ENCODE measurements around the gene ADGRG3. TPM values are rescaled to one million over a fixed set of nuclear protein-coding genes. Genes with fewer than 3 reads are reported as not detected.

The ADGRG3 gene
- total RNA-seq, 5 donors from 2014 or later (not counting 1 experiment from before 2014, with no cell fraction given) = 0.16 to 1.8 (median 0.40) TPM; not detected in 1

DNA sequence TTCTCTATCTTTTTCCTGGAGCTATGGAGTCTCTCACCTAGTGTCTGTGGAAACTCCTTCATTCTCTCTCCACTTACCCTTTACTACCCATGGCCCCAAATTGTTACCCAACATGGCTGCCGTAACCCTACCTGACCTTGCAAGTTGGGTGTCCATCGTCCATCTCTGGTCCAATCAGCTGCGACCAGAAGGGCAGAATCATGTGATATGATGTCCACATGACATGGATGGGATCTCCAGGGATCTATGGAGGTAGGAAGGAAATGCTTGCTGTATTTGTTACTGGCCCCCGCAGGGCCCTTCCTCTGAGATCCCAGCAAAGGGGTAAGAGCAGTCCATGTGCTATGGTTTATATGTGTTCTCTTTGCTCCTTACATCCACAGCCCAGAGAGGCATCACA, 18.5 kb downstream of the ADGRG3 start:
- 67% methylated on average over 3 of the region's 4 CpGs for WGBS (ENCODE audit: insufficient coverage)
- no peak overlapping the region for H3K4me3 Mint-ChIP-seq
- H3K27me3 ChIP-seq (replicated peaks in 1 of 2; ENCODE audit: control insufficient read depth in 2 of 2, extremely low read depth in 1 of 2, insufficient read depth in 2 of 2, low read length in 1 of 2) = peaks cover 0 to 19% of the 10 kb centered on the region in 2 experiments
- H3K27ac Mint-ChIP-seq = no peak overlapping the region
- H3K4me1 Mint-ChIP-seq = peaks cover 16 to 29% (median 18%) of the 10 kb centered on the region in 3 donors
- H3K4me3 ChIP-seq (ENCODE audit: control insufficient read depth in 1 of 2, extremely low read depth in 1 of 2, low read length in 1 of 2) = no peak overlapping the region
- no peak overlapping the region for H3K27ac ChIP-seq (ENCODE audit: low read length)
- no peaks in the 10 kb centered on the region for H3K9me3 ChIP-seq
- DNase-seq = no peak
- no peaks in the 10 kb centered on the region for H3K36me3 ChIP-seq (ENCODE audit: control insufficient read depth in 2 of 2, extremely low read depth in 1 of 2, insufficient read depth in 1 of 2, low read length in 1 of 2)
- CTCF ChIA-PET = interaction anchor here in 1 of 2 donors (0.7 kb wide), 2 partner anchors 141 to 724 kb away, joined by 3 read pairs; no protein-coding TSS in a partner anchor
- POLR2A ChIA-PET = no interaction called here
- no peaks in the 10 kb centered on the region for H3K36me3 Mint-ChIP-seq
- no peaks in the 10 kb centered on the region for H3K9me3 Mint-ChIP-seq
- H3K4me1 ChIP-seq (ENCODE audit: control insufficient read depth in 1 of 2, extremely low read depth in 1 of 2, insufficient read depth in 2 of 2, low read length in 2 of 2) = peaks cover 9 to 26% of the 10 kb centered on the region in 2 experiments
- H3K27me3 Mint-ChIP-seq = no peaks in the 10 kb centered on the region
- ATAC-seq (replicated peaks in 1 of 4) = no peak

DNA sequence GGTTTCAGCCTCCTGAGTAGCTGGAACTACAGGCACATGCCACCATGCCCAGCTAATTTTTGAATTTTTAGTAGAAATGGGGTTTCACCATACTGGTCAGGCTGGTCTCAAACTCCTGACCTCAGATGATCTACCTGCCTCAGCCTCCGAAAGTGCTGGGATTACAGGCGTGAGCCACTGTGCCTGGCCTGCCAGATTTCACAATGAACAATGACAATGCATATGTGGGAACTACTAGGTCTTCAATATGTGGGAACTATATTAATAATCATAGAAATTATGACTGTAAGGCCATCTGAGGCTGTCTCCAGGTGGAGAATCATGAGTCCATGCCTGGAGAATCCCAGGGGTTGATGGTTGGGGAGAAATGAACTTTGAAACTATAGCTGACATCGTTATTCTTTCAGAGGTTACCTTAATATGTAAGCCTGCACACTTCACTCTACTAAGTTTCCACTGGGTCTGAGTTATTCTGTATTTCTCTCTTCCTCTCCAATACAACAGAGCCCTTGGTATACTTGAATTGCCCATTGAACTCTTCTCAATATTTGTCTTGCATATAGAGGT, 19.3 kb downstream of the ADGRG3 start:
- no peaks in the 10 kb centered on the region for H3K36me3 Mint-ChIP-seq
- no peak overlapping the region for H3K4me3 Mint-ChIP-seq
- Histone ChIP-seq H3K4me3 (ENCODE audit: control insufficient read depth in 1 of 2, extremely low read depth in 1 of 2, low read length in 1 of 2) (no peak overlapping the region), H3K36me3 (ENCODE audit: control insufficient read depth in 2 of 2, extremely low read depth in 1 of 2, insufficient read depth in 1 of 2, low read length in 1 of 2) (no peaks in the 10 kb centered on the region), H3K9me3 (no peaks in the 10 kb centered on the region), H3K27ac (ENCODE audit: low read length) (no peak overlapping the region), H3K27me3 (replicated peaks in 1 of 2; ENCODE audit: control insufficient read depth in 2 of 2, extremely low read depth in 1 of 2, insufficient read depth in 2 of 2, low read length in 1 of 2) (peaks cover 0 to 20% of the 10 kb centered on the region in 2 experiments), H3K4me1 (ENCODE audit: control insufficient read depth in 1 of 2, extremely low read depth in 1 of 2, insufficient read depth in 2 of 2, low read length in 2 of 2) (peaks cover 9 to 26% of the 10 kb centered on the region in 2 experiments)
- H3K4me1 Mint-ChIP-seq = peaks cover 16 to 29% (median 18%) of the 10 kb centered on the region in 3 donors
- no peak for ATAC-seq (replicated peaks in 1 of 4)
- ChIA-PET POLR2A (no interaction called here), CTCF (interaction anchor here (0.5 to 0.7 kb wide), 2 partner anchors 139 to 724 kb away, joined by 3 read pairs; no protein-coding TSS in a partner anchor)
- H3K27ac Mint-ChIP-seq = peak overlapping the region in 1 of 2 donors; percentile 62
- no peak for DNase-seq
- H3K9me3 Mint-ChIP-seq = no peaks in the 10 kb centered on the region
- 100% methylated on average over 1 of the region's 3 CpGs for WGBS (ENCODE audit: insufficient coverage)
- H3K27me3 Mint-ChIP-seq = no peaks in the 10 kb centered on the region

DNA sequence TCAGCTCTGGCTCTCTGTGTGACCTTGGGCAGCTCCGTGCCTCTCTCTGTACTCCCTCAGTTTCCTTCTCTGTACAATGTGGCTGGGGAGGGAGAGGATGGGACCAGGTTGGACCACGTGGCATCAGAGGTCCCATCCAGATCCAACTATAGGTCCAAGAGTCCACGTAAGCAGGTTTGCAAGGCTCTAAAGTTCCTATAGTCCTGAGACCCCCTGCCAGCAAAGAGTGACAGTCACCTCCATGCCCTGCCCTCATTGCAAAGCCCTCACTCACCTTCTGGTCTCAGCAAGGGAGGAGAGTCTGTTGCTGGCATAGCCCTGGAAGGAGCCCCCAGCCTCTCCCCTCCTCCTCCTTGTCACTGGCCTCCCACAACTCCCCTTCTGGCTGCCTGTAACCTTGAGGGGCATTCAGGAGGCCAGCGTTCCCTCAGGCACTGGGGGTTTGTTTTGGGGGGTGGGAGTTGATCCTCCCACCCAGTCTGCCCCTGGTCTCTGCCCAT, 20.4 kb downstream of the ADGRG3 start:
- Histone ChIP-seq H3K4me1 (ENCODE audit: control insufficient read depth in 1 of 2, extremely low read depth in 1 of 2, insufficient read depth in 2 of 2, low read length in 2 of 2) (peaks cover 9 to 26% of the 10 kb centered on the region in 2 experiments), H3K36me3 (ENCODE audit: control insufficient read depth in 2 of 2, extremely low read depth in 1 of 2, insufficient read depth in 1 of 2, low read length in 1 of 2) (no peaks in the 10 kb centered on the region), H3K9me3 (no peaks in the 10 kb centered on the region), H3K27ac (ENCODE audit: low read length) (no peak overlapping the region), H3K27me3 (replicated peaks in 1 of 2; ENCODE audit: control insufficient read depth in 2 of 2, extremely low read depth in 1 of 2, insufficient read depth in 2 of 2, low read length in 1 of 2) (peaks cover 0 to 20% of the 10 kb centered on the region in 2 experiments), H3K4me3 (ENCODE audit: control insufficient read depth in 1 of 2, extremely low read depth in 1 of 2, low read length in 1 of 2) (no peak overlapping the region)
- ATAC-seq (replicated peaks in 1 of 4) = no peak
- H3K36me3 Mint-ChIP-seq = no peaks in the 10 kb centered on the region
- peak overlapping the region in 1 of 2 donors; percentile 81 for H3K27ac Mint-ChIP-seq
- no peaks in the 10 kb centered on the region for H3K27me3 Mint-ChIP-seq
- H3K4me1 Mint-ChIP-seq = peaks cover 16 to 29% (median 18%) of the 10 kb centered on the region in 3 donors
- POLR2A ChIA-PET = no interaction called here
- WGBS (ENCODE audit: insufficient coverage) = no CpG with 5 or more reads among the region's 4 CpGs
- CTCF ChIA-PET = no interaction called here
- no peak for DNase-seq
- no peaks in the 10 kb centered on the region for H3K9me3 Mint-ChIP-seq
- no peak overlapping the region for H3K4me3 Mint-ChIP-seq

DNA sequence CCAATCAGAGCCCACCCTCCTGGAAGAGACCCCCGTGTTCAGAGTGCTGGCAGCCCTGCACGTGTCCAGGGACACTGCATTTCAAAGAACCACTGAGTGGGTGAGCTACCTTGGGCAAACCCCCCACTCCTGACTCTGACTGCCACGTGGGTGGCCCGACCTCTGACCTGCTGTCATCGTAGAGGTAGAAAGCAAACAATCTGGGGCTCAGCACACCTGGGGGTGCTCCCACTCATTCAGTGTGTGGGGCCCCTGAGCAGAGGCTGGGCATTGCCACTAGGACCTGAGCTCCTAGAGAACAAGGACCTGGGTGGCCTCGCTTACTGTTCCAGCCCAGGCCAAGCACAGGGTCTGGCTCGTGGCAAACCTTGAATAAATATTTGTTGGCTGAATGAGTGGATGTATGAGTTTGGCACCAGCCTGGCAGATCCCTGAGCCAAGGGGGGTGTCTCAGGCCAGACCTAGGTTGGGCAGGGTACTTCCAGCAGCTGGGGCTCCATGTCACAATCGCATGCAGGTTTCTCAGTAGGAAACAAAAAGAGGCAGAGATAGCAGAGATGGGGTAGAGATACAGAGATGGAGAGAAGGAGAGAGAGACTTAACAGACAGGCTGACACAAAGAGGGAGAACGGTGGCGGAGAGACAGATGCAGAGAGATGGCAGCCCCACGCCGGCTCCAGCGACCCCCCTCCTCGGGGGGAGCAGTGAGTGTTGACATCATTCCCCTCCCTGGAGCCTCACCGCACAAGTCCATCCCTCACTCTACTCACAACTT, 21.1 kb downstream of the ADGRG3 start:
- H3K27me3 ChIP-seq (replicated peaks in 1 of 2; ENCODE audit: control insufficient read depth in 2 of 2, extremely low read depth in 1 of 2, insufficient read depth in 2 of 2, low read length in 1 of 2) = peaks cover 0 to 20% of the 10 kb centered on the region in 2 experiments
- no peaks in the 10 kb centered on the region for H3K36me3 ChIP-seq (ENCODE audit: control insufficient read depth in 2 of 2, extremely low read depth in 1 of 2, insufficient read depth in 1 of 2, low read length in 1 of 2)
- ATAC-seq (replicated peaks in 1 of 4) (no peak), DNase-seq (no peak)
- peak overlapping the region in 1 of 2 donors; percentile 3 for H3K4me3 ChIP-seq (ENCODE audit: control insufficient read depth in 1 of 2, extremely low read depth in 1 of 2, low read length in 1 of 2)
- 45% methylated on average over 11 of the region's 15 CpGs for WGBS (ENCODE audit: insufficient coverage)
- no peaks in the 10 kb centered on the region for H3K36me3 Mint-ChIP-seq
- peak overlapping the region in 2 of 3 donors; percentile 29 to 48 for H3K4me3 Mint-ChIP-seq
- peaks cover 16 to 29% (median 18%) of the 10 kb centered on the region in 3 donors for H3K4me1 Mint-ChIP-seq
- H3K27ac ChIP-seq (ENCODE audit: low read length) = peak overlapping the region; percentile 34
- H3K27ac Mint-ChIP-seq = peak overlapping the region; percentile 63 to 84
- no peaks in the 10 kb centered on the region for H3K9me3 ChIP-seq
- peaks cover 9 to 26% of the 10 kb centered on the region in 2 experiments for H3K4me1 ChIP-seq (ENCODE audit: control insufficient read depth in 1 of 2, extremely low read depth in 1 of 2, insufficient read depth in 2 of 2, low read length in 2 of 2)
- ChIA-PET CTCF (interaction anchor here in 1 of 2 donors (0.6 kb wide), 2 partner anchors 109 to 617 kb away, joined by 4 read pairs; no protein-coding TSS in a partner anchor), POLR2A (no interaction called here)
- H3K9me3 Mint-ChIP-seq = no peaks in the 10 kb centered on the region
- no peaks in the 10 kb centered on the region for H3K27me3 Mint-ChIP-seq

DNA sequence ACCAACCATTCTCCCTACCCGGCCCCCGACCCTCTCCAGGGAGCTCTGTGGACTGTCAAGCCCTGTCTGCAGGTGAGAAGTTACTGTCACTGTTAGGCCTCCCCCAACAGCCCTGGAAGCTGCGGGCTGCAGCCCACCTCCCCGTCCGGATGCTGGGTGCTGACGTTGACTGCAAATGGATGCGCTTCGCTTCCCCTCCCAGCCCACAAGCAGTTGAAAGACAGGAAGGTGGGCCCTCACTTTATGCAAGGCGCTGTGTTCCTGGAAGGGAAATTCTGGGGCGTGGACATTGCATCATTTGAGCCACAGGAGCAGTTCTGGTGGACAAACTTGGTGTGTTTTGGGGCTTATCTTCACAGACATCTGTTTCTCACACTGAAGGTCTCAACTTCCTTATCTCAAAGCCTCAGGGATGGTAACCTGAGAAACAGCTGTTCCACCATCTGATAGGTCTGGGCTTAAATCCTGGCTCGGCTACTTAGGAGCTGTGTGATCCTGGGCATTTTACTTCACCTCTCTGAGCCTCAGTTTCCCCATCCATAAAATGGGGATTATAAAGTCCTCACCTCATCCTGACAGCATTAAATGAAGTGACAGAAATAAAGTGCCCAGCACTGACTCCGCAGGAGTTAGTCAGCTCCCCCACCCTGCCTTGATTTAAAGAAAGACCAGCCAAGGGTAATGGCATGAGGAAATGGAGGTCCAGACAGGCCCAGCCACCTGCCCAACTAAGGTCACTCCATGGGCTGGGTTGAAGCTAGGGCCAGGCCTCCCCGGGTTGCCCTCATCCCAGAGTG, 21.9 kb downstream of the ADGRG3 start:
- peak overlapping the region in 1 of 2 donors; percentile 3 for H3K4me3 ChIP-seq (ENCODE audit: control insufficient read depth in 1 of 2, extremely low read depth in 1 of 2, low read length in 1 of 2)
- H3K9me3 ChIP-seq = no peaks in the 10 kb centered on the region
- Mint-ChIP-seq H3K36me3 (no peaks in the 10 kb centered on the region), H3K27ac (peak overlapping the region; percentile 55 to 84), H3K27me3 (no peaks in the 10 kb centered on the region), H3K9me3 (no peaks in the 10 kb centered on the region), H3K4me3 (peak overlapping the region in 2 of 3 donors; percentile 29 to 48), H3K4me1 (peaks cover 20 to 34% (median 21%) of the 10 kb centered on the region in 3 donors)
- ChIA-PET CTCF (interaction anchor here in 1 of 2 donors (0.6 kb wide), 2 partner anchors 110 to 617 kb away, joined by 4 read pairs; no protein-coding TSS in a partner anchor), POLR2A (interaction anchor here in 1 of 2 donors (0.6 kb wide), 1 partner anchor 20 kb away, joined by 3 read pairs; no protein-coding TSS in a partner anchor)
- H3K36me3 ChIP-seq (ENCODE audit: control insufficient read depth in 2 of 2, extremely low read depth in 1 of 2, insufficient read depth in 1 of 2, low read length in 1 of 2) = no peaks in the 10 kb centered on the region
- 32% methylated on average over 7 of the region's 13 CpGs for WGBS (ENCODE audit: insufficient coverage)
- H3K27ac ChIP-seq (ENCODE audit: low read length) = peak overlapping the region; percentile 60
- DNase-seq (peak; percentile 9 to 81 (median 60)), ATAC-seq (replicated peaks in 1 of 4) (peak; percentile 84 to 97 (median 86))
- peaks cover 0 to 25% of the 10 kb centered on the region in 2 experiments for H3K27me3 ChIP-seq (replicated peaks in 1 of 2; ENCODE audit: control insufficient read depth in 2 of 2, extremely low read depth in 1 of 2, insufficient read depth in 2 of 2, low read length in 1 of 2)
- H3K4me1 ChIP-seq (ENCODE audit: control insufficient read depth in 1 of 2, extremely low read depth in 1 of 2, insufficient read depth in 2 of 2, low read length in 2 of 2) = peaks cover 9 to 30% of the 10 kb centered on the region in 2 experiments

Data from T-cell (primary cell).